MCF 10A (cell line): ENCODE results near the gene DNASE1L1. TPM values are rescaled to one million over a fixed set of nuclear protein-coding genes. Genes with fewer than 3 reads are reported as not detected.

Experiments used
- BruUV-seq: library from RNA; stranded (reverse); fragments of 400-500 nt; replicated peaks from 2 replicates; lab custom pipeline; 2021; lab: Mats Ljungman, UMichigan
- CTCF ChIA-PET: fragments of 300-600 bp; sonication (Branson Sonifier 250); formaldehyde crosslinking; extraction: SDS; loops from one replicate; lab custom pipeline; 2021; ENCODE audit warnings: antibody characterized with exemption, inconsistent platforms; lab: Yijun Ruan, JAX
- POLR2A ChIA-PET: fragments of 300-600, 350-650 bp; sonication (Branson Sonifier 250); formaldehyde crosslinking; extraction: SDS; loops from one replicate; lab custom pipeline; 2020; ENCODE audit warnings: antibody characterized with exemption, inconsistent platforms; lab: Yijun Ruan, JAX
- DNase-seq: peaks from one replicate; pipeline ENCODE4 v3.0.0-alpha.2; 2018; ENCODE audit not compliant: unreplicated experiment
- H3K27ac Mint-ChIP-seq: one replicate; pipeline ENCODE4 v1.8.0; 2022; ENCODE audit warnings: mild to moderate bottlenecking, low read depth, mixed read lengths; ENCODE audit not compliant: unreplicated experiment
- H3K27me3 Mint-ChIP-seq: one replicate; pipeline ENCODE4 v1.8.0; 2022; ENCODE audit warnings: mixed read lengths; ENCODE audit not compliant: insufficient read depth, unreplicated experiment
- H3K36me3 Mint-ChIP-seq: one replicate; pipeline ENCODE4 v1.8.0; 2022; ENCODE audit warnings: mild to moderate bottlenecking, moderate library complexity, mixed read lengths; ENCODE audit not compliant: insufficient read depth, unreplicated experiment
- H3K4me1 Mint-ChIP-seq: one replicate; pipeline ENCODE4 v1.8.0; 2022; ENCODE audit warnings: mixed read lengths; ENCODE audit not compliant: insufficient read depth, unreplicated experiment
- H3K4me3 Mint-ChIP-seq: one replicate; pipeline ENCODE4 v1.8.0; 2022; ENCODE audit warnings: mild to moderate bottlenecking, moderate library complexity, mixed read lengths; ENCODE audit not compliant: unreplicated experiment
- H3K9me3 Mint-ChIP-seq: one replicate; pipeline ENCODE4 v1.8.0; 2022; ENCODE audit warnings: mixed read lengths; ENCODE audit not compliant: unreplicated experiment
- intact Hi-C: fragments of 100-400 bp; cut with micrococcal nuclease; formaldehyde crosslinking; loops from 2 replicates; pipeline ENCODE4 v1.14.1; 2022
- total RNA-seq: library from RNA; stranded (reverse); gene quantifications from 2 replicates; pipeline ENCODE4 v1.2.3, GENCODE V29; 2022
- TF ChIP-seq, protein P1 (sequence below): fragments of 200-600 bp; IDR thresholded peaks from one replicate; pipeline ENCODE4 v1.8.0; 2022; ENCODE audit warnings: antibody characterized with exemption, mild to moderate bottlenecking; ENCODE audit not compliant: unreplicated experiment

Gene DNASE1L1
- total RNA-seq, 1 experiment from 2014 or later = 20.5 TPM

GRCh38 chrX:154384284-154384892, 24.7 kb downstream of the DNASE1L1 start:
- intact Hi-C loops = no loop called here
- Mint-ChIP-seq H3K4me1 (peaks cover 12% of the 10 kb centered on the region), H3K4me3 (no peak overlapping the region), H3K27me3 (no peaks in the 10 kb centered on the region), H3K9me3 (no peaks in the 10 kb centered on the region), H3K36me3 (peaks cover 20% of the 10 kb centered on the region), H3K27ac (no peak overlapping the region)
- CTCF ChIA-PET = interaction anchor here (0.6 to 1.8 kb wide), 5 partner anchors 11 to 392 kb away, joined by 3 to 12 read pairs (median 4); partner anchors contain the start of gene FLNA
- POLR2A ChIA-PET = interaction anchor here (2.3 to 2.4 kb wide), 2 partner anchors 11 to 14 kb away, joined by 7 to 16 read pairs; partner anchors contain the start of gene RPL10
- BruUV-seq = no TSS peak
- no peak for DNase-seq
- TF ChIP-seq, protein P1, sequence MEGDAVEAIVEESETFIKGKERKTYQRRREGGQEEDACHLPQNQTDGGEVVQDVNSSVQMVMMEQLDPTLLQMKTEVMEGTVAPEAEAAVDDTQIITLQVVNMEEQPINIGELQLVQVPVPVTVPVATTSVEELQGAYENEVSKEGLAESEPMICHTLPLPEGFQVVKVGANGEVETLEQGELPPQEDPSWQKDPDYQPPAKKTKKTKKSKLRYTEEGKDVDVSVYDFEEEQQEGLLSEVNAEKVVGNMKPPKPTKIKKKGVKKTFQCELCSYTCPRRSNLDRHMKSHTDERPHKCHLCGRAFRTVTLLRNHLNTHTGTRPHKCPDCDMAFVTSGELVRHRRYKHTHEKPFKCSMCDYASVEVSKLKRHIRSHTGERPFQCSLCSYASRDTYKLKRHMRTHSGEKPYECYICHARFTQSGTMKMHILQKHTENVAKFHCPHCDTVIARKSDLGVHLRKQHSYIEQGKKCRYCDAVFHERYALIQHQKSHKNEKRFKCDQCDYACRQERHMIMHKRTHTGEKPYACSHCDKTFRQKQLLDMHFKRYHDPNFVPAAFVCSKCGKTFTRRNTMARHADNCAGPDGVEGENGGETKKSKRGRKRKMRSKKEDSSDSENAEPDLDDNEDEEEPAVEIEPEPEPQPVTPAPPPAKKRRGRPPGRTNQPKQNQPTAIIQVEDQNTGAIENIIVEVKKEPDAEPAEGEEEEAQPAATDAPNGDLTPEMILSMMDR = no peak

- TF ChIP-seq, protein P1 = no peak
- Mint-ChIP-seq H3K9me3 (no peaks in the 10 kb centered on the region), H3K27me3 (no peaks in the 10 kb centered on the region), H3K36me3 (peaks cover 20% of the 10 kb centered on the region), H3K4me3 (no peak overlapping the region), H3K4me1 (peaks cover 12% of the 10 kb centered on the region), H3K27ac (no peak overlapping the region)
- ChIA-PET CTCF (interaction anchor here (0.6 to 1.8 kb wide), 6 partner anchors 10 to 391 kb away, joined by 3 to 12 read pairs (median 4); partner anchors contain the start of gene FLNA), POLR2A (interaction anchor here (0.6 to 2.4 kb wide), 5 partner anchors 10 to 596 kb away, joined by 3 to 16 read pairs (median 6); partner anchors contain the start of gene RPL10)
- DNase-seq = no peak
- no TSS peak for BruUV-seq
- intact Hi-C loops = no loop called here
Measured at GRCh38 chrX:154383359-154384283, 25.4 kb downstream of the DNASE1L1 start.

DNA sequence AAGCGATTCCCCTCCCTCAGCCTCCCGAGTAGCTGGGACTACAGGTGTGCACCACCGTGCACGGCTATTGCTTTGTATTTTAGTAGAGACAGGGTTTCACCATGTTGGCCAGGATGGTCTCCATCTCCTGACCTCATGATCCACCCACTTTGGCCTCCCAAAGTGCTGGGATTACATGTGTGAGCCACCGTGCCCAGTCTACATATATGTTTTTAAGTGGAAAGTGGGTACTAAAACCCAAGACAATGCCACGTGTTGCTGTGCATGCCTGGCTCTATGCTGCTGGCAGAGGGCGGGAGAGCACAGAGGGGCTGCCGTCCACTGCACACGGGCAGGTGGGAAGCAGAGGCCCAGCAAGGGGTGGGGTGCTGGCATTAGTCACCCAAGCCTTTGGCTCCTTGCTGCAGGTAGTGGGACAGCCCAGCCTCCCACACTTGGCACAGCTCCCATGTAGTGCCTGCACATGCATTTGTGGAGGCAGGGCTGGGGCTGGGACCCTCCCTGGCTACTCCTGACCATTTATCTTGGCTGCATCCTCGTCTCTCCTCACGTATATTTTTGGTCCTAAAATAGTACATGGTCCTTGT, 26.5 kb downstream of the DNASE1L1 start:
- DNase-seq = peak; percentile 72
- Mint-ChIP-seq H3K4me1 (peaks cover 12% of the 10 kb centered on the region), H3K9me3 (no peaks in the 10 kb centered on the region), H3K27me3 (no peaks in the 10 kb centered on the region), H3K4me3 (no peak overlapping the region), H3K36me3 (peaks cover 20% of the 10 kb centered on the region), H3K27ac (no peak overlapping the region)
- BruUV-seq = no TSS peak
- CTCF ChIA-PET = interaction anchor here (0.6 to 1.5 kb wide), 3 partner anchors 9 to 27 kb away, joined by 3 to 8 read pairs (median 6); no protein-coding TSS in a partner anchor
- intact Hi-C loops = no loop called here
- TF ChIP-seq, protein P1 = no peak
- POLR2A ChIA-PET = interaction anchor here (0.5 to 2.4 kb wide), 6 partner anchors 9 to 597 kb away, joined by 3 to 16 read pairs (median 4); partner anchors contain the start of gene RPL10
